ENCODE measurements around the gene PAM.

DNA sequence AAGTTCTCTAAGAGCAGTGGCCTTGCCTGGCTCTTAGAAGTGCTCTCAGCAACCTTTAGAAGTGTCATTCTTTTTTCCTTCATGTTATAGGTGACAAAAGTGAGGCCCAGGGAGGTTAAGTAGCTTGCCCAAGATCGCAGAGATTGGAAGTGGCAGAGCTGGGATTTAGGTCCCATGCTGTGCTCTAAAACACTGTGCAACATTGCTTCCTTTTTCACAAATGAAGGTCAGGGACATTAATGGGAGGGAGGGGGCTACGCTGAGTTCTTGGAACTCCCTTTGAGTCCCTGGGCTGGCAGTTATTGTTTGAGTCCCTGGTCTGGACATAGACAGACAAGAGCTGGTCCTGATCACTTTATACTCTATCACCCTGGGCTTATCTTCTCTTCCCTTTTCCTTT lies 45.3 kb downstream of the PAM start:
- TF ChIP-seq, protein P1, sequence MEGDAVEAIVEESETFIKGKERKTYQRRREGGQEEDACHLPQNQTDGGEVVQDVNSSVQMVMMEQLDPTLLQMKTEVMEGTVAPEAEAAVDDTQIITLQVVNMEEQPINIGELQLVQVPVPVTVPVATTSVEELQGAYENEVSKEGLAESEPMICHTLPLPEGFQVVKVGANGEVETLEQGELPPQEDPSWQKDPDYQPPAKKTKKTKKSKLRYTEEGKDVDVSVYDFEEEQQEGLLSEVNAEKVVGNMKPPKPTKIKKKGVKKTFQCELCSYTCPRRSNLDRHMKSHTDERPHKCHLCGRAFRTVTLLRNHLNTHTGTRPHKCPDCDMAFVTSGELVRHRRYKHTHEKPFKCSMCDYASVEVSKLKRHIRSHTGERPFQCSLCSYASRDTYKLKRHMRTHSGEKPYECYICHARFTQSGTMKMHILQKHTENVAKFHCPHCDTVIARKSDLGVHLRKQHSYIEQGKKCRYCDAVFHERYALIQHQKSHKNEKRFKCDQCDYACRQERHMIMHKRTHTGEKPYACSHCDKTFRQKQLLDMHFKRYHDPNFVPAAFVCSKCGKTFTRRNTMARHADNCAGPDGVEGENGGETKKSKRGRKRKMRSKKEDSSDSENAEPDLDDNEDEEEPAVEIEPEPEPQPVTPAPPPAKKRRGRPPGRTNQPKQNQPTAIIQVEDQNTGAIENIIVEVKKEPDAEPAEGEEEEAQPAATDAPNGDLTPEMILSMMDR (IDR thresholded peaks at IDR 0.05; ENCODE audit: insufficient read depth, low read length), result no peak
- TF ChIP-seq, protein P2, sequence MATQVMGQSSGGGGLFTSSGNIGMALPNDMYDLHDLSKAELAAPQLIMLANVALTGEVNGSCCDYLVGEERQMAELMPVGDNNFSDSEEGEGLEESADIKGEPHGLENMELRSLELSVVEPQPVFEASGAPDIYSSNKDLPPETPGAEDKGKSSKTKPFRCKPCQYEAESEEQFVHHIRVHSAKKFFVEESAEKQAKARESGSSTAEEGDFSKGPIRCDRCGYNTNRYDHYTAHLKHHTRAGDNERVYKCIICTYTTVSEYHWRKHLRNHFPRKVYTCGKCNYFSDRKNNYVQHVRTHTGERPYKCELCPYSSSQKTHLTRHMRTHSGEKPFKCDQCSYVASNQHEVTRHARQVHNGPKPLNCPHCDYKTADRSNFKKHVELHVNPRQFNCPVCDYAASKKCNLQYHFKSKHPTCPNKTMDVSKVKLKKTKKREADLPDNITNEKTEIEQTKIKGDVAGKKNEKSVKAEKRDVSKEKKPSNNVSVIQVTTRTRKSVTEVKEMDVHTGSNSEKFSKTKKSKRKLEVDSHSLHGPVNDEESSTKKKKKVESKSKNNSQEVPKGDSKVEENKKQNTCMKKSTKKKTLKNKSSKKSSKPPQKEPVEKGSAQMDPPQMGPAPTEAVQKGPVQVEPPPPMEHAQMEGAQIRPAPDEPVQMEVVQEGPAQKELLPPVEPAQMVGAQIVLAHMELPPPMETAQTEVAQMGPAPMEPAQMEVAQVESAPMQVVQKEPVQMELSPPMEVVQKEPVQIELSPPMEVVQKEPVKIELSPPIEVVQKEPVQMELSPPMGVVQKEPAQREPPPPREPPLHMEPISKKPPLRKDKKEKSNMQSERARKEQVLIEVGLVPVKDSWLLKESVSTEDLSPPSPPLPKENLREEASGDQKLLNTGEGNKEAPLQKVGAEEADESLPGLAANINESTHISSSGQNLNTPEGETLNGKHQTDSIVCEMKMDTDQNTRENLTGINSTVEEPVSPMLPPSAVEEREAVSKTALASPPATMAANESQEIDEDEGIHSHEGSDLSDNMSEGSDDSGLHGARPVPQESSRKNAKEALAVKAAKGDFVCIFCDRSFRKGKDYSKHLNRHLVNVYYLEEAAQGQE (IDR thresholded peaks at IDR 0.05; ENCODE audit: insufficient replicate concordance, low read depth), result no peak
